T-helper 2 cell treated with Interferon-gamma antibody and Interleukin-4, amounts not matched to agents 5 μg/mL and 100 μg/mL, for 36 hours (primary cell): ENCODE results near the gene PKDREJ.

Experiments
- DNase-seq: peaks from one replicate; pipeline ENCODE4 v3.0.0; 2021; ENCODE audit warnings: low spot score
- H3K27ac Mint-ChIP-seq: one replicate; pipeline ENCODE4 v1.8.0; 2021; ENCODE audit warnings: mild to moderate bottlenecking, mixed read lengths
- H3K27me3 Mint-ChIP-seq: one replicate; pipeline ENCODE4 v1.8.0; 2021; ENCODE audit warnings: low read depth, mixed read lengths
- H3K36me3 Mint-ChIP-seq: one replicate; pipeline ENCODE4 v1.8.0; 2021; ENCODE audit warnings: low read depth, mixed read lengths
- H3K4me1 Mint-ChIP-seq: one replicate; pipeline ENCODE4 v1.8.0; 2021; ENCODE audit warnings: low read depth, mixed read lengths
- H3K4me3 Mint-ChIP-seq: one replicate; pipeline ENCODE4 v1.8.0; 2022; ENCODE audit warnings: mild to moderate bottlenecking, moderate library complexity, mixed read lengths
- H3K9me3 Mint-ChIP-seq: one replicate; pipeline ENCODE4 v1.8.0; 2021; ENCODE audit warnings: mixed read lengths

The PKDREJ gene

GRCh38 chr22:46224898-46225290 lies 38.2 kb downstream of the PKDREJ start:
- no peak for DNase-seq
- H3K36me3 Mint-ChIP-seq: peaks cover 5% of the 10 kb centered on the region
- H3K27ac Mint-ChIP-seq: no peak overlapping the region
- peaks cover 4% of the 10 kb centered on the region for H3K4me1 Mint-ChIP-seq
- H3K27me3 Mint-ChIP-seq: no peaks in the 10 kb centered on the region
- H3K4me3 Mint-ChIP-seq: no peak overlapping the region
- H3K9me3 Mint-ChIP-seq: no peaks in the 10 kb centered on the region

- H3K4me3 Mint-ChIP-seq: no peak overlapping the region
Observed at GRCh38 chr22:46224044-46224897, 38.9 kb downstream of the PKDREJ start.

GRCh38 chr22:46220921-46221320 lies 42.2 kb downstream of the PKDREJ start:
- Mint-ChIP-seq H3K27ac (no peak overlapping the region), H3K4me3 (no peak overlapping the region), H3K36me3 (peaks cover 17% of the 10 kb centered on the region), H3K9me3 (no peaks in the 10 kb centered on the region), H3K4me1 (peaks cover 9% of the 10 kb centered on the region), H3K27me3 (no peaks in the 10 kb centered on the region)
- peak; percentile 10 for DNase-seq

More at GRCh38 chr22:46224044-46224897, 38.9 kb downstream of the PKDREJ start:
- H3K27ac Mint-ChIP-seq: no peak overlapping the region
- no peak for DNase-seq
- H3K36me3 Mint-ChIP-seq: peaks cover 11% of the 10 kb centered on the region
- H3K9me3 Mint-ChIP-seq: no peaks in the 10 kb centered on the region
- no peaks in the 10 kb centered on the region for H3K27me3 Mint-ChIP-seq
- H3K4me1 Mint-ChIP-seq: peaks cover 9% of the 10 kb centered on the region

GRCh38 chr22:46219636-46220035 lies 43.5 kb downstream of the PKDREJ start:
- H3K9me3 Mint-ChIP-seq: no peaks in the 10 kb centered on the region
- peak overlapping the region; percentile 49 for H3K4me3 Mint-ChIP-seq
- no peaks in the 10 kb centered on the region for H3K27me3 Mint-ChIP-seq
- DNase-seq: no peak
- peak overlapping the region; percentile 42 for H3K27ac Mint-ChIP-seq
- peaks cover 9% of the 10 kb centered on the region for H3K4me1 Mint-ChIP-seq
- H3K36me3 Mint-ChIP-seq: peaks cover 19% of the 10 kb centered on the region

GRCh38 chr22:46214616-46215015 lies 48.5 kb downstream of the PKDREJ start:
- Mint-ChIP-seq H3K9me3 (peaks cover 14% of the 10 kb centered on the region), H3K27ac (no peak overlapping the region), H3K27me3 (no peaks in the 10 kb centered on the region), H3K4me3 (no peak overlapping the region), H3K36me3 (peaks cover 43% of the 10 kb centered on the region), H3K4me1 (peaks cover 3% of the 10 kb centered on the region)
- no peak for DNase-seq

GRCh38 chr22:46214149-46214548 lies 49.0 kb downstream of the PKDREJ start:
- no peak for DNase-seq
- H3K4me1 Mint-ChIP-seq: no peaks in the 10 kb centered on the region
- no peak overlapping the region for H3K4me3 Mint-ChIP-seq
- H3K27ac Mint-ChIP-seq: no peak overlapping the region
- H3K9me3 Mint-ChIP-seq: peaks cover 18% of the 10 kb centered on the region
- H3K36me3 Mint-ChIP-seq: peaks cover 43% of the 10 kb centered on the region
- no peaks in the 10 kb centered on the region for H3K27me3 Mint-ChIP-seq

- Mint-ChIP-seq H3K4me1 (no peaks in the 10 kb centered on the region), H3K36me3 (peaks cover 49% of the 10 kb centered on the region), H3K27me3 (no peaks in the 10 kb centered on the region), H3K27ac (no peak overlapping the region), H3K4me3 (no peak overlapping the region), H3K9me3 (peaks cover 26% of the 10 kb centered on the region)
- peak; percentile 15 for DNase-seq
Observed at GRCh38 chr22:46213052-46213451, 50.1 kb downstream of the PKDREJ start.

GRCh38 chr22:46212195-46212594 lies 50.9 kb downstream of the PKDREJ start:
- Mint-ChIP-seq H3K27ac (no peak overlapping the region), H3K27me3 (no peaks in the 10 kb centered on the region), H3K4me3 (no peak overlapping the region), H3K9me3 (peaks cover 26% of the 10 kb centered on the region), H3K36me3 (peaks cover 49% of the 10 kb centered on the region), H3K4me1 (no peaks in the 10 kb centered on the region)
- no peak for DNase-seq

- no peak for DNase-seq
- Mint-ChIP-seq H3K9me3 (peaks cover 26% of the 10 kb centered on the region), H3K4me1 (no peaks in the 10 kb centered on the region), H3K27ac (no peak overlapping the region), H3K27me3 (no peaks in the 10 kb centered on the region), H3K36me3 (peaks cover 43% of the 10 kb centered on the region), H3K4me3 (no peak overlapping the region)
Observed at GRCh38 chr22:46209262-46209661, 53.9 kb downstream of the PKDREJ start.
